HepG2 (cell line): ENCODE results near the gene C14orf119. TPM values are rescaled to one million over a fixed set of nuclear protein-coding genes. Genes with fewer than 3 reads are reported as not detected.

Experiments
- BHLHE40 ChIP-seq: IDR thresholded peaks from 2 replicates; pipeline ENCODE4 v1.6.1; 2011; ENCODE audit warnings: low read length, improper control_type of control experiment
- BRF2 ChIP-seq: sonication (generic); formaldehyde crosslinking; IDR thresholded peaks from 2 replicates; pipeline ENCODE4 v1.8.1; 2022; ENCODE audit warnings: mild to moderate bottlenecking, missing genetic modification reagents
- DBP ChIP-seq: sonication (generic); formaldehyde crosslinking; IDR thresholded peaks from 2 replicates; pipeline ENCODE4 v1.4.0; 2020; ENCODE audit warnings: missing genetic modification reagents; ENCODE audit errors: not compliant biosample characterization
- EED ChIP-seq: sonication (generic); formaldehyde crosslinking; IDR thresholded peaks from 2 replicates; pipeline ENCODE4 v1.5.0; 2020; ENCODE audit warnings: mild to moderate bottlenecking, missing genetic modification reagents
- GATAD2A ChIP-seq: IDR thresholded peaks from 2 replicates; pipeline ENCODE4 v1.6.1; 2016
- HMGA1 ChIP-seq: sonication (generic); formaldehyde crosslinking; conservative IDR thresholded peaks from 2 replicates; pipeline ENCODE4 v1.4.0; 2020; ENCODE audit warnings: missing genetic modification reagents
- LCORL ChIP-seq, 2 experiments: fragments of 450-650 bp in 1 of 2; sonication (generic) in 1 of 2; formaldehyde crosslinking in 1 of 2; IDR thresholded peaks; 2 replicates each; pipeline versions ENCODE4 v1.5.0 to v1.6.1; 2017 to 2020; ENCODE audit warnings: antibody characterized with exemption in 1 of 2, missing genetic modification reagents in 1 of 2
- PBX2 ChIP-seq: IDR thresholded peaks from 2 replicates; pipeline ENCODE4 v1.6.1; 2016; ENCODE audit warnings: control low read depth
- POGK ChIP-seq: sonication (generic); formaldehyde crosslinking; conservative IDR thresholded peaks from 2 replicates; pipeline ENCODE4 v1.8.0; 2022; ENCODE audit warnings: mild to moderate bottlenecking, moderate library complexity, missing genetic modification reagents
- REPIN1 ChIP-seq: sonication (generic); formaldehyde crosslinking; IDR thresholded peaks from 2 replicates; pipeline ENCODE4 v1.8.0; 2022; ENCODE audit warnings: missing genetic modification reagents, low read depth, mild to moderate bottlenecking, borderline replicate concordance
- RFXANK ChIP-seq: IDR thresholded peaks from 2 replicates; pipeline ENCODE4 v1.6.1; 2016
- SMARCC2 ChIP-seq: fragments of 450-650 bp; IDR thresholded peaks from 2 replicates; pipeline ENCODE4 v1.6.1; 2017; ENCODE audit warnings: antibody characterized with exemption, mild to moderate bottlenecking
- TEF ChIP-seq: sonication (generic); formaldehyde crosslinking; IDR thresholded peaks from 2 replicates; pipeline ENCODE4 v1.5.0; 2020; ENCODE audit warnings: missing genetic modification reagents
- TGIF2 ChIP-seq: IDR thresholded peaks from 2 replicates; pipeline ENCODE4 v1.6.1; 2016; ENCODE audit warnings: control low read depth, missing compliant biosample characterization
- polyA plus RNA-seq, 8 experiments: library from polyadenylated mRNA; depleted of rRNA in 3 of 8; stranded (reverse) in 7 of 8; unstranded in 1 of 8; fragments of >200 nt; fragmentation: Illumina TruSeq in 4 of 8; extraction: Trizol in 4 of 8; gene quantifications; 2 replicates each; pipeline versions ENCODE4 v1.2.1 to v1.2.3, GENCODE V29; 2011 to 2016; ENCODE audit warnings: low read depth in 4 of 8, missing spikeins in 1 of 8, mixed read lengths in 1 of 8; ENCODE audit not compliant: insufficient read depth in 1 of 8
- total RNA-seq, 5 experiments: library from RNA; depleted of rRNA; stranded (reverse); fragments of >200 nt; fragmentation: Illumina TruSeq; extraction: Trizol; gene quantifications; 2 replicates each; pipeline ENCODE4 v1.2.3, GENCODE V29; 2016; ENCODE audit warnings: low read depth in 1 of 5
- TF ChIP-seq, protein P1 (sequence below): sonication (generic); formaldehyde crosslinking; IDR thresholded peaks from 2 replicates; pipeline ENCODE4 v1.8.0; 2022; ENCODE audit warnings: mild to moderate bottlenecking, missing genetic modification reagents, moderate library complexity

Gene C14orf119
- total and polyA plus RNA-seq, 2 of the 13 experiments (the other 11 are each of a cell fraction or from before 2014, with no cell fraction given): 117 to 206 TPM

DNA sequence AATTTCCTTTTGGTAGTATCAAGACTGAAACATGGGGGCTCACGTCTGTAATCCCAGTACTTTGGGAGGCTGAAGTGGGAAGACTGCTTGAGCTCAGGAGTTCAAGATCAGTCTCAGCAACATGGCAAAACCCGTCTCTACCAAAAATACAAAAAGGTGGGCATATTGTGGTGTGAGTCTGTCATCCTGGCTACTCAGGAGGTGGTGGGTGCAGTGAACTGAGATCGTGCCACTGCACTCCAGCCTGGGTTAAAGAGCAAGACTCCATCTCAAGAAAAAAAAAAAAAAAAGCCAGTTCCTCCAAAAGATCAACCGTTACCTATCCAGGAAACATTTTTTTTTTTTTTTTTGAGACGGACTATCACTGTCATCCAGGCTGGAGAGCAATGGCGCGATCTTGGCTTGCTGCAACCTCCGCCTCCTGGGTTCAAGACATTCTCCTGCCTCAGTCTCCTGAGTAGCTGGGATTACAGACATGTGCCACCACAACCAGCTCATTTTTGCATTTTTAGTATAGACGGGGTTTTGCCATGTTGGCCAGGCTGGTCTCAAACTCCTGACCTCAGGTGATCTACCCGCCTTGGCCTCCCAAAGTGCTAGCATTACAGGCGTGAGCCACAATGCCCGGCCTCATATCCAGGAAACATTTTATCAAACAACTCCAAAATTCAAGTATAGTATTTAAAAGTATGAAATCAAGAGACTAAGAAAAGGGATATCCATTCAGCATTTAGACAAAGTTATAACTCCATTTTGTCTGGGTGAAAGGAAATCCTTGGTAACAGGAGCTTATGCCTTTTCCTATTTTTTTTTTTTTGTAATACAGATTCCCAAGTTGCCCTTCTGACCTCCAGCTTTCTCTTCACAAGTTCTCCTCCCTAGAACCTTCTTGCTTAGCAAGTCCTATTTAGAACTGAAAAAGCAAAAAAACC, 3.7 kb upstream of the C14orf119 start (continued):
- TF ChIP-seq TEF (CRISPR knock-in tag): no peak
- TF ChIP-seq RFXANK: peak; percentile 51; the same call in 1 of the 2 replicates
- 0 out of 2 replicates have a peak, but pooled peaks have one; percentile 32 for TF ChIP-seq BRF2 (CRISPR knock-in tag)
- TF ChIP-seq PBX2 (CRISPR knock-in tag): no peak
- TF ChIP-seq EED (CRISPR knock-in tag): no peak
- TF ChIP-seq, protein P1, sequence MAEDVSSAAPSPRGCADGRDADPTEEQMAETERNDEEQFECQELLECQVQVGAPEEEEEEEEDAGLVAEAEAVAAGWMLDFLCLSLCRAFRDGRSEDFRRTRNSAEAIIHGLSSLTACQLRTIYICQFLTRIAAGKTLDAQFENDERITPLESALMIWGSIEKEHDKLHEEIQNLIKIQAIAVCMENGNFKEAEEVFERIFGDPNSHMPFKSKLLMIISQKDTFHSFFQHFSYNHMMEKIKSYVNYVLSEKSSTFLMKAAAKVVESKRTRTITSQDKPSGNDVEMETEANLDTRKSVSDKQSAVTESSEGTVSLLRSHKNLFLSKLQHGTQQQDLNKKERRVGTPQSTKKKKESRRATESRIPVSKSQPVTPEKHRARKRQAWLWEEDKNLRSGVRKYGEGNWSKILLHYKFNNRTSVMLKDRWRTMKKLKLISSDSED (CRISPR knock-in tag): no peak
- TF ChIP-seq GATAD2A (CRISPR knock-in tag): no peak
- TF ChIP-seq POGK (CRISPR knock-in tag): no peak
- TF ChIP-seq LCORL (IDR thresholded peaks at IDR 0.05): no peak
- TF ChIP-seq LCORL (CRISPR knock-in tag; IDR thresholded peaks at IDR 0.05): no peak
- no peak for TF ChIP-seq BHLHE40
- no peak for TF ChIP-seq TGIF2 (CRISPR knock-in tag)
- 0 out of 2 replicates have a peak, but pooled peaks have one; percentile 5 for TF ChIP-seq SMARCC2
- no peak for TF ChIP-seq HMGA1 (CRISPR knock-in tag)
- TF ChIP-seq REPIN1 (CRISPR knock-in tag): no peak
- TF ChIP-seq DBP: no peak
